ENCODE results near the gene CCR7.
"Not testable (repeated sequence)": the region's sequence is repeated elsewhere in the genome, so short reads cannot be mapped to it uniquely, and the experiment has no call there.

GRCh38 chr17:40586264-40586663 is 21.0 kb upstream of the CCR7 start:
- not testable (repeated sequence) for TF ChIP-seq CTCF (conservative IDR thresholded peaks at IDR 0.05); ZFX (IDR thresholded peaks at IDR 0.05)
